T-helper 2 cell (primary cell): ENCODE measurements around the gene ZBED5.
"Not testable (repeated sequence)": the region's sequence is repeated elsewhere in the genome, so short reads cannot be mapped to it uniquely, and the experiment has no call there.

ENCODE experiments used
- DNase-seq, 5 experiments: peaks; one replicate each; pipeline versions ENCODE4 v3.0.0 to v3.0.0-alpha.2; 2012 to 2022

ZBED5 gene

GRCh38 chr11:10836884-10837283, 21.0 kb downstream of the ZBED5 start:
- DNase-seq, result not testable (repeated sequence)

- DNase-seq, result no peak
Observed at GRCh38 chr11:10829139-10829538, 28.7 kb downstream of the ZBED5 start.

- no peak for DNase-seq
Observed at GRCh38 chr11:10828402-10828801, 29.5 kb downstream of the ZBED5 start.

- DNase-seq, result no peak
Observed at GRCh38 chr11:10824888-10825287, 33.0 kb downstream of the ZBED5 start.

GRCh38 chr11:10823152-10823579, 34.7 kb downstream of the ZBED5 start:
- DNase-seq, result no peak

GRCh38 chr11:10822491-10822890, 35.4 kb downstream of the ZBED5 start:
- not testable (repeated sequence) for DNase-seq

GRCh38 chr11:10818594-10818993, 39.3 kb downstream of the ZBED5 start:
- no peak for DNase-seq

GRCh38 chr11:10813945-10814344, 43.9 kb downstream of the ZBED5 start:
- no peak for DNase-seq

GRCh38 chr11:10809373-10810160, 48.3 kb downstream of the ZBED5 start:
- peak in 2 of 5 experiments; percentile 21 to 62 for DNase-seq

GRCh38 chr11:10808553-10809372, 49.1 kb downstream of the ZBED5 start, which contains the start of gene EIF4G2:
EIF4G2 (minus strand) TSS chr11:10808926.
- DNase-seq, result peak; percentile 92 to 99 (median 97)

GRCh38 chr11:10808235-10808552, 49.7 kb downstream of the ZBED5 start:
- DNase-seq, result no peak

- peak; percentile 22 to 60 (median 33) for DNase-seq
Observed at GRCh38 chr11:10807493-10808234, 50.2 kb downstream of the ZBED5 start.

GRCh38 chr11:10806206-10806605, 51.6 kb downstream of the ZBED5 start:
- DNase-seq, result no peak

GRCh38 chr11:10805741-10806140, 52.1 kb downstream of the ZBED5 start:
- DNase-seq, result peak in 1 of 5 experiments; percentile 24

GRCh38 chr11:10803676-10804075, 54.2 kb downstream of the ZBED5 start:
- no peak for DNase-seq
